GM10248 (cell line): ENCODE data around the gene GDPD1.

Source experiments
- CTCF ChIA-PET: fragments of 300-600 bp; sonication (Branson Sonifier 250); formaldehyde crosslinking; extraction: SDS; loops from one replicate; lab custom pipeline; 2021; ENCODE audit warnings: antibody characterized with exemption; lab: Yijun Ruan, JAX
- POLR2A ChIA-PET: fragments of 350-650 bp; sonication (Branson Sonifier 250); formaldehyde crosslinking; extraction: SDS; loops from one replicate; lab custom pipeline; 2020; ENCODE audit warnings: antibody characterized with exemption; lab: Yijun Ruan, JAX
- DNase-seq: peaks from one replicate; pipeline ENCODE4 v3.0.0; 2012; ENCODE audit errors: extremely low spot score
- TF ChIP-seq, protein P1 (sequence below): IDR thresholded peaks from 2 replicates; pipeline ENCODE4 v1.5.1; 2012; ENCODE audit warnings: mild to moderate bottlenecking, low read depth; ENCODE audit errors: extremely low read depth, missing control alignments, control extremely low read depth

The GDPD1 gene

DNA sequence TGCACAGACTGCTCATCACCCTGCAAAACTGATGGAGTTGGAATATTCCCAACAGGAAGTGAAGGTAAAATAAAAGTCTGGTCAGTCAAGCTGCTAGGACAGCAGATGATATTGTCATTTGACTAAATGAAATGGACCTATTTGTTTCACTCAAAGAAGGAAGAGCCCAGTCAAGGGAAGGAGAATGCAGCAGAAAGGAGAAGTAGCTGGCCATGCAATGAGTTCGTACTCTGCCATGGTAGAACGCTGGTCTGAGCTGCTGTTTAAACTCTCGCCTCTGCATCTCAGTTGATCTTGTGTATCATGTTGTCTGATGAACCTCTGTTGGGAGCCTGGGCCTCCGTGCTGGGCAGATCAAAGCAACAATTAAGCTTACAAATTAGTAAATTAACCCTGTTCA lies 95.6 kb downstream of the GDPD1 start:
- no peak for DNase-seq
- ChIA-PET POLR2A (no interaction called here), CTCF (interaction anchor here (0.8 to 10.0 kb wide), 7 partner anchors 10 to 137 kb away, joined by 3 to 207 read pairs (median 5); no protein-coding TSS in a partner anchor)
- TF ChIP-seq, protein P1, sequence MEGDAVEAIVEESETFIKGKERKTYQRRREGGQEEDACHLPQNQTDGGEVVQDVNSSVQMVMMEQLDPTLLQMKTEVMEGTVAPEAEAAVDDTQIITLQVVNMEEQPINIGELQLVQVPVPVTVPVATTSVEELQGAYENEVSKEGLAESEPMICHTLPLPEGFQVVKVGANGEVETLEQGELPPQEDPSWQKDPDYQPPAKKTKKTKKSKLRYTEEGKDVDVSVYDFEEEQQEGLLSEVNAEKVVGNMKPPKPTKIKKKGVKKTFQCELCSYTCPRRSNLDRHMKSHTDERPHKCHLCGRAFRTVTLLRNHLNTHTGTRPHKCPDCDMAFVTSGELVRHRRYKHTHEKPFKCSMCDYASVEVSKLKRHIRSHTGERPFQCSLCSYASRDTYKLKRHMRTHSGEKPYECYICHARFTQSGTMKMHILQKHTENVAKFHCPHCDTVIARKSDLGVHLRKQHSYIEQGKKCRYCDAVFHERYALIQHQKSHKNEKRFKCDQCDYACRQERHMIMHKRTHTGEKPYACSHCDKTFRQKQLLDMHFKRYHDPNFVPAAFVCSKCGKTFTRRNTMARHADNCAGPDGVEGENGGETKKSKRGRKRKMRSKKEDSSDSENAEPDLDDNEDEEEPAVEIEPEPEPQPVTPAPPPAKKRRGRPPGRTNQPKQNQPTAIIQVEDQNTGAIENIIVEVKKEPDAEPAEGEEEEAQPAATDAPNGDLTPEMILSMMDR = no peak
